HG02642 (cell line): ENCODE measurements around the gene ATXN1.
"Not testable (repeated sequence)": the region's sequence is repeated elsewhere in the genome, so short reads cannot be mapped to it uniquely, and the experiment has no call there.

ENCODE experiments used
- ATAC-seq: cut with Tn5 transposase; IDR thresholded peaks from one replicate; pipeline ENCODE4 v1.9.1; 2021; ENCODE audit warnings: mild to moderate bottlenecking; ENCODE audit not compliant: unreplicated experiment, poor library complexity

The ATXN1 gene

GRCh38 chr6:16386057-16386456 lies 375.2 kb downstream of the ATXN1 start:
- no peak for ATAC-seq

DNA sequence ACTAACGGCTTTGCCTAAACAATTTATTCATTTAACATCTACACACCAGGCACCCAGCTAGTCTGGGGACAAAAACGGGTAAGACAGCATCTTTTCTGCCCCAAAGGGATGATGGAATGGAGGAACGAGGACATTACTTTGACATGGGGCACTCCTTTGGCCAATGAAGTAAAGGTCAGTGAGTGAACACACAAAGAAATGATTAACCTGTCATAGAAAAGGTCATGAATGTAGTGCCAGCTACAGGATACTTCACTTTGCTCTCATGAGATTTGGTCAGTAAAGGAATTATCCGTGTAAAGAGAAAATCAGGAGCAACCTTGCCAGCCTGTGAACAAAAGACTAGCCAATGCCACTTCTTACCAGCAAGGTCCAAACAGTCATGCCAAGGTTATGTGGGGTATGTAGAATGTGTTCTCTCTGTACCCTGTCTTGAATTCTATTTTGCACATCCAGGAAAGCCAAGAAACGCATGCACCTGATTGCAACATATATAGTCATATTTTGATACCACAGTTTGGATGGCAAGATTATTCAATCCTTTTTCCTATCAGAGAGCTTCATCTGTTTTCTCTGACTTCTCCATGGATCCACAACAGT lies 377.6 kb downstream of the ATXN1 start:
- no peak for ATAC-seq

GRCh38 chr6:16381968-16382367 lies 379.3 kb downstream of the ATXN1 start:
- ATAC-seq, result not testable (repeated sequence)

DNA sequence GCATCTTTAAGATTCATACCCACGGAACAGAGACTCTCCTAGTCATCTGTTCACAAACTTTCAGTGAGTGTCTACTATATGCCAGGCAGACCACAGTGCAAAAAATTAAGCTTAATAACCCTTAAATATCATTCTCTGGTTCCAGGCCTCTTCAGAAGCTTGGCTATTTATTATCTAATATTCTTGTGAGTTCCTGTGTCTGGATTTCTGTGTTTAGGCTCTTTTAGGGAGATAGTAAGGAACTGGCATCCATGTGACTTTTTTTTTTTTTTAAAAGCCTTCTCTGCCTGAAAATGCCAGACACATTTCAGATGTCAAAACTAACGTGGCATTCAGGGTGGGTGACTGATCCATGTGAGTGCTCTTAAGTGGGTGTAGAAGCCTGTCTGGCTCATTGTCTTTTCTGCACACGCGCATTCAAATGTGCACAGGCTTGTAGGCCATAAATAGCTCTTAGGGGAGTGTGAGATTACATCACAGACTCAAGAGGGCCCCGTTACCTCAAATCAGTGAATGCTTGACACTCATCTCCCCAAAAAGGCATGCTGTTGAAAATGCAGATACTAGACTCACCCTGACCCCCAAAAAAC lies 380.9 kb downstream of the ATXN1 start:
- ATAC-seq, result no peak

DNA sequence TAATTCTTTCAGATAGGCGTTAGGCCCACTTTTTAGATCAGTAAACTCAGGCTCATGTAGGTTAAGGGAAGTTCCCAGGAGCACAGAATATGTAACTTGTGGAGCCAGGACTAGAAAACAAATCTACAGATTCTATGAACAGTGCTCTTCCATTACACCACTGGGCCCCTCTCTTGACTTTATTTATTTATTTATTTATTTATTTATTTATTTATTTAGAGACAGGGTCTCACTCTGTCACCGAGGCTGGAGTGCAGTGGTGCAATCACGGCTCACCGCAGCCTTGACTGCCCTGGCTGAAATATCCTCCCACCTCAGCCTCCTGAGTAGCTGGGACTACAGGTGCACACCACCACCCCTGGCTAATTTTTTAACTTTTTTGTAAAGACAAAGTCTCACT lies 382.9 kb downstream of the ATXN1 start:
- not testable (repeated sequence) for ATAC-seq

DNA sequence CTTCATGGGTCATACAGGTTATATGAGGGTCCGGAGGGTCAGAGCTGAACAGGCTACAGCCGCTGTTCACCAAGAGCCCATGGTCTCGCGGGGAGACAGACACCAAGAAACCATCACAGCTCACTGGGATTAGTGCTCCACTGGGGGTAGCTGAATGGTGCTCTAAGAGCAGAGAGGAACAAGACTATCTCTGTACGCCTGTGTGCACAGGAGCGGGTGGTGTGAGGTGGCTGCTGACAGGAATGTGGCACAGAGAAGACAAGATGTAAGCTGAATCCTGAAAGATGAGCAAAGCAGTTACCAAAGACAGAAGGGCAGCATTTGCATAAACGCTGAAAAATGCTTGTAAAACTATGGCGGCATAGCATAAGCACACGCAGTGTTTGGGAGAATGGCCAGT lies 383.8 kb downstream of the ATXN1 start:
- no peak for ATAC-seq

DNA sequence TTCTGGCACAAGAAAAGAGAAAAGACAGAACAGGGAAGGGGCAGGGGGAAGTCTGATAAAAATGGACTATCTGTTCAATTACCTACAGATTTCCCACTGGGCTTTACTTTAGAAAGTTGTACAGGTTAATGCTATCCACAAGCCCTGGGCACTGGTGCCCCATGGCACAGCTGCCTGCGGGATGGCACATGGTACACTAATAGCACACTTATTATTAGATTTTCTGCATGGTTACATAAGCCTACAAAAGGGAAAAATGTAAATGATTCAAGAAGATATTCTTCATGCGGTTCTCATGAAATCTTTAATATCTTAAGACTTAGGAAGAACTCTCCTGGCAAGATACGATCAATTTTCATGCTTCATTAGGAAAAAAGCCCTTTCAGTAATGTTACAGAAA lies 385.4 kb downstream of the ATXN1 start:
- no peak for ATAC-seq

GRCh38 chr6:16375206-16375605 lies 386.1 kb downstream of the ATXN1 start:
- ATAC-seq, result no peak

- ATAC-seq, result peak; percentile 81
Observed at GRCh38 chr6:16374461-16375200, 386.6 kb downstream of the ATXN1 start.

DNA sequence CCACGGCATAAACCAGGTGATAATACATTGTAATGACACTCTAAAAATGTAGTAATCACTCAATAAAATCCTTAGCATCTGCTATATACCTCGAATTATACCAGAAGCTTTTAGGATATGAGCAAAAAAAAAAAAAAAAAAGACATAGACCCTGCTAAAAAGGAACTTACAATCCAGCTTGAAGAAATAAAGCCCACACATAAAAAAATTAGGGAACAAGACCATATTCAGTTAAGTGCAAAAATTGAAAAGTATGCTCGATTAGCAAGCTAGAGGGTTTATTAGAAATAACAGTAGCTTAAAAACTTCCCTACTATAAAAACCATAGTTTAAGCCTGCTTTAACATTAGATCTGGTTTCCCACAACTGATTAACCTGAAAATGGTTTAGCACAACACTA lies 387.2 kb downstream of the ATXN1 start:
- no peak for ATAC-seq

- no peak for ATAC-seq
Observed at GRCh38 chr6:16372029-16372776, 389.1 kb downstream of the ATXN1 start.

DNA sequence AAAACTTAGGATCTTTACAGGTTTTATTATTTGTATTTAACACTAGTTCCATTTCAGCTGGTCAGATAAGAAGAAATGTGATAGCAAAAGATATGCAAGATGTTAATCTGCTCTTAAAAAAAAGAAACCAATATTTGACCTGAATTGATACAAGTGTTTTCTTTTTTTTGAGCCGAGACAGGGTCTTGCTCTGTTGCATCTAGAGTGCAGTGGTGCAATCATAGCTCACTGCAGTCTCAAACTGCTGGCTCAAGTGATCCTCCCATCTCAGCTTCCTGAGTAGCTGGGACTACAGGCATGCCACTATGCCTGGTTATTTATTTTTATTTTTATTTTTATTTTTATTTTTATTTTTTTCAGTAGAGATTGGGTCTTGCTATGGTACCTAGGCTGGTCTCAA lies 389.9 kb downstream of the ATXN1 start:
- ATAC-seq, result no peak

- no peak for ATAC-seq
Observed at GRCh38 chr6:16370943-16371342, 390.3 kb downstream of the ATXN1 start.

- no peak for ATAC-seq
Observed at GRCh38 chr6:16369989-16370388, 391.3 kb downstream of the ATXN1 start.

DNA sequence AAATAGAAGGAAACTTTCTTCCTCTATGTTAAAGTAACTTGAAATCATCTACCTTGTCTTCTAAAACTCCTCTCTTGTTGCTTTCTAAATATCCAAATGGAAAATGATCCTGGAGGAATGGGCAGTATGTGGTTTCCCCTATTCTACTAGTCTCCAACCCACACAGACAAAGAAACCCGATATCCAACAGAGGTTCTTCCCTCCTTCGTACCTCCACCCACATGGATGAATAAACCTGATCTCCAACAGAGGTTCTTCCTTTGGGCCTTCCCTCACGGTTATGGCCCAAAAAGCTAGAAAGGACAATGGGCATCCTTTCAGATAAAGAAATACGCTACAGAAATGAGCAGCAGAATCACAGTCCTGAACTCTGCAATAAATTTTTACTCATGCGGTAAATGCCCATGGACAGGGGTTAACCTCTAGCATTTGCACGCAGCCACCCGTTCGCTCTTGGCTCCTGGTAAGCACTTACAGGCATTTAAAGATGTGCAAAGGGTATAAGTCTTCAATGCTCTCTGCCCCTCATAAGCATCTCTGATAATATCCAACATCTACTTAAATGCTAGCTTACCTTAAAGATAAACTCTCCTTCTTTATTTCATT lies 392.0 kb downstream of the ATXN1 start:
- no peak for ATAC-seq

DNA sequence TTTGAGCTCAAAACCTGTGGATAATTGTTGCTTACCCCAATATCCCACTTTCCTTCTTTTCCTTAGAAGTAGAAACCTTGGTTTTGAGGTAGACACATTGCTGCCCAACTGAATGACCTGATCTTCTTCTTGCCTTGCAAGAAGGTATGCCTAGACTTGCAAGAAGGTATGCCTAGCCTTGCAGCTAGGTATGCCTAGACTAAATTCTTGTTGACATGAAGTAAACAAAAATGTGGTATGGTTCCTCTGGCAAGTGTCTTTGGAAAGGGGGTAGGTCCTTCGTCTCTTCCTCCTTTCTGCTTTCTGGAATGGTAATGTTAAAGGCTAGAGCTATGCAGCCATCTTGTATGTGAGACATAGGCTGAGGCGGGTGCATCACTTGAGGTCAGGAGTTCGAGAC lies 393.7 kb downstream of the ATXN1 start:
- no peak for ATAC-seq

DNA sequence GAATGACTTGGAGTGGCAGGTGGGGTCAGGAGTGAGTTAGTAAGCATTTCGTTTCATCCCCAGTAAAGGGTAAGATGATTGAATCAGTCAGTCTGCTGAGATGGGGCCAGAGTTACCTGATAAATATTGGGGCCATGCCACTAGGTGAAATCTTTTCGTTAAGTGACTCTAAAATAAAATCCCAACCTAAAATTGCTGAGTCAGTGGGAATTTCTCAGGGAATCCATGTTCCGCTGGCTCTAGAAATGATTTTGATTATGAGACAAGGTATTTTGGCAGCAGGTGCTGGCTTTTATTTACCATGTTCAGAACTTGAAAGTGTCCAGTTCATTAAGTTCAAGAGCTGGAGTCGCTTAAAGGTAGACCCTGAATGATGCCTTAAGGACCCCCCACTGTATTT lies 397.5 kb downstream of the ATXN1 start:
- ATAC-seq, result no peak

- no peak for ATAC-seq
Observed at GRCh38 chr6:16362819-16363589, 398.3 kb downstream of the ATXN1 start.

DNA sequence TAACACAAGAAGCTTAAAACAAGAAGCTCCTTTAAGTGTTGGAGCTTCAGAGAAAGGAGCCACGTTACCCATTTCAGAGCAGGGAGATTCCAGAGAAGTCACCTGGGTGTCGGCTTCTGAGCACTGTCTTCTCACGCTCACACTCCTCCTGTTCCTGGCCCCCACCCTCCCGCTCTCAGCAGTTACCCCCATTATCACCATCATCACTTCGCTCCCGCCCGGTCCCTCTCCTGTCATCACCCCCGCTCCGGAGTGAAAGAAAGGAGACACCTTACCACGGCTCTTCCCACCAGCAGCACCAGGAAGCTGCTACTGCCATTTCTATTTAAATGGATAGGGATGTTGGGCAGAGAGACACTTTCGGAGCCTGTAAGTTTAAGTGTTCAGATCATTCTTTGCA lies 399.0 kb downstream of the ATXN1 start:
- no peak for ATAC-seq

DNA sequence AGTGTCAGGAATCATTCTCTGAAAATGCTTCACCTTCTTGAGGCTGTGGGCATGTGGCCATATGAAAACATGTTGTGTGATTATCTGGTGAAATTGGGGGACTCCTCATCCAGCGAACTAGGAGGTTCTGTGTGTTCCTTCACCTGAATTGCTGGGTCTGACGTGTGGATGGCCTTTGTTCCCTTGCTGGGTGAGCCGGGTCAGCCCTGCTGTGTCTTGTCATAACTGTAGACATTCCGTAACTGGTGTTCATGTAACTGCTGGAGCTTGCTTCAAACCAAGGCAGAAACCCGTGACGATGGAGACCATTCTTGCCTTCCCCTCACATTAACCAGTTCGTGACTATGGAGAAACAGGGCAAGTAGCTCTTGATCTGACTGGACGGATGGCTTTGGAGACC lies 399.4 kb downstream of the ATXN1 start:
- no peak for ATAC-seq
